DND-41 (cell line): ENCODE data around the gene BAK1.

ENCODE experiments used
- EZH2 ChIP-seq: IDR thresholded peaks from 3 replicates; pipeline ENCODE4 v1.6.1; 2012; ENCODE audit warnings: borderline replicate concordance, low read depth, mild to moderate bottlenecking, moderate library complexity, low read length, inconsistent platforms; ENCODE audit not compliant: severe bottlenecking
- TF ChIP-seq, protein P1 (sequence below): IDR thresholded peaks from 2 replicates; pipeline ENCODE4 v1.5.1; 2012; ENCODE audit warnings: borderline replicate concordance, low read length, moderate library complexity, mild to moderate bottlenecking; ENCODE audit not compliant: poor library complexity, severe bottlenecking; ENCODE audit errors: extremely low read depth

DNA sequence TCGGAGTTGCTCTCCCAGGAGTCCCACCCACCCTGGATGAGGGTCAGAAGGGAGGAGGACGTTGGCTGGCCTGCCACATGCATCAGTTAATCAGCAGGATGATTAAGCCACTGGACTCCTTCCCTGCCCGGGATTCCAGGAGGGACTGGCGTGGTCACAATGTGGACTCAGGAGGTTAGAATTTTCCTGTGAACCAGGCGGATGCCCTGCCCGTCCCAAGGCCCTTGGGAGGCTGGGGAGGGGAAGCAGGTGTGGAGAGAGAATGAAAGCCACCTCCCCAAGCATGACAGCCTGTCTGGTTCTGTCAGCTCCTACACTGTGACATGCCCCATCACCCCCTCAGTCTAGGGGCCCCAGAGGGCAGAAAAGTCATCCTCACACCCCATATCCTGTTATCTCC lies 29.5 kb upstream of the BAK1 start:
- TF ChIP-seq, protein P1, sequence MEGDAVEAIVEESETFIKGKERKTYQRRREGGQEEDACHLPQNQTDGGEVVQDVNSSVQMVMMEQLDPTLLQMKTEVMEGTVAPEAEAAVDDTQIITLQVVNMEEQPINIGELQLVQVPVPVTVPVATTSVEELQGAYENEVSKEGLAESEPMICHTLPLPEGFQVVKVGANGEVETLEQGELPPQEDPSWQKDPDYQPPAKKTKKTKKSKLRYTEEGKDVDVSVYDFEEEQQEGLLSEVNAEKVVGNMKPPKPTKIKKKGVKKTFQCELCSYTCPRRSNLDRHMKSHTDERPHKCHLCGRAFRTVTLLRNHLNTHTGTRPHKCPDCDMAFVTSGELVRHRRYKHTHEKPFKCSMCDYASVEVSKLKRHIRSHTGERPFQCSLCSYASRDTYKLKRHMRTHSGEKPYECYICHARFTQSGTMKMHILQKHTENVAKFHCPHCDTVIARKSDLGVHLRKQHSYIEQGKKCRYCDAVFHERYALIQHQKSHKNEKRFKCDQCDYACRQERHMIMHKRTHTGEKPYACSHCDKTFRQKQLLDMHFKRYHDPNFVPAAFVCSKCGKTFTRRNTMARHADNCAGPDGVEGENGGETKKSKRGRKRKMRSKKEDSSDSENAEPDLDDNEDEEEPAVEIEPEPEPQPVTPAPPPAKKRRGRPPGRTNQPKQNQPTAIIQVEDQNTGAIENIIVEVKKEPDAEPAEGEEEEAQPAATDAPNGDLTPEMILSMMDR = no peak
- no peak for TF ChIP-seq EZH2
